Activated T-cell treated with anti-CD3 and anti-CD28 coated beads for 1 hour (primary cell): Measurements from ENCODE around the gene MLF2.
"Not testable (repeated sequence)": the region's sequence is repeated elsewhere in the genome, so short reads cannot be mapped to it uniquely, and the experiment has no call there.

Source experiments
- DNase-seq: peaks from one replicate; pipeline ENCODE4 v3.0.0-alpha.2; 2020; ENCODE audit warnings: low read depth

The MLF2 gene

GRCh38 chr12:6765048-6765633, 12.2 kb upstream of the MLF2 start:
- DNase-seq, result no peak

DNA sequence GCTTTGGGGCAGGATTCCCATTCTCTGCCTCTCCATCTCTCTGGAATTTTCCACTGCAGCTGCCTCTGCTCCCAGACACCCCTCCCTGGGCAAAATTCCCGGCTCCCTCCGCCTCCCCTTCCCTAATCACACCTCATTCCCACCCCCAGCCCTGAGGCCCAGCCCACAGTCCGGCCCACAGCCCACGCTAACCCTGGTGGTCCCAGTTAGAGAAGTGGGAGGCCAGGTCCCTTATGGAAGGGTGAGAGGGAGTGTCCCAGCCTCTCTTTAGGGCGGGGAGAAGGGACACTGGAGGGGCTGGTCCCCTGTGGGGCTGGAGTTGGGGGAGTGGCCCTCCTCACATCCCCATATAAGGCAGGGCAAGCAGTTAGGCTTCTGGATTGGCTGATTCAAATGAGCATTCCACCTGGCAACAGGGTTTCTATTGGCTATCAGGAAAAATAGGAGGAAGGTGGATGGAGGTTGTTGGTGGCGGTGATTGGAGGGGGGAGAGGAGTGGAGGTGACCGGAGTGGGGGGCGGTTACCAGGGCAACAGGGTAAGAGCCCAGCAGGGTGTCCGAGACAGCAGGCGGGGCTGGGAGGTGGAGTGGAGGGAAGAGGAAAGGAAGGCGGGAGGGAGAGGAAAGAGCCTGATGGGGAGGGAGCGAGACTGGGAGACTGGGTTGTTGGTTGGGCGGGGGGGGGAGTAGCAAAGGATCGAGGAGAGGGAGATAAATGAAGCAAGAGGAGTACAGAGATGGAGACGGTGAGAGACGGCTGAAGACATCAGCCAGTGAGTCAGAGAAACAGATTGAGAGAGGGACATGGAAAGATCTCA, 11.3 kb upstream of the MLF2 start:
- DNase-seq, result no peak

DNA sequence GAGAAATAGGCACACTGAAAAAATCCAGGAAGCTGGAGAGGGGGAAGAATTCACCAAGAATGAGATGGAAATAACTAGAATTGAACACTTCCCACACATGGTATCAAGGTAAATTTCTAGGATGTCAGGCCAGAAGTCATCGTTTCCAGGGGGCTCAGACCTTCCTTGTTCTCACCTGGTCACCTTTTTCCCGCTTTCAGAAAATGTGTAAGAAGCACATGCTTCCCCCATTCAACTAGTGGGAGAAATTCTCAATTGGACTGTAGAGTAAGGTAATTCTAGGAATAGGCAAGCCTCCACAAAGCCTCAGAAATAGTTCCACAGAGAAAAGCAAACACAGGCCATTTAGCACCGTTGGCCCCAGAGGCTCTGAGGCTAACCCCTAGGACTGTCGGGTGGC, 10.4 kb upstream of the MLF2 start:
- DNase-seq, result no peak

- no peak for DNase-seq
These were observed 6.8 kb upstream of the MLF2 start for GRCh38 chr12:6759741-6760140.

DNA sequence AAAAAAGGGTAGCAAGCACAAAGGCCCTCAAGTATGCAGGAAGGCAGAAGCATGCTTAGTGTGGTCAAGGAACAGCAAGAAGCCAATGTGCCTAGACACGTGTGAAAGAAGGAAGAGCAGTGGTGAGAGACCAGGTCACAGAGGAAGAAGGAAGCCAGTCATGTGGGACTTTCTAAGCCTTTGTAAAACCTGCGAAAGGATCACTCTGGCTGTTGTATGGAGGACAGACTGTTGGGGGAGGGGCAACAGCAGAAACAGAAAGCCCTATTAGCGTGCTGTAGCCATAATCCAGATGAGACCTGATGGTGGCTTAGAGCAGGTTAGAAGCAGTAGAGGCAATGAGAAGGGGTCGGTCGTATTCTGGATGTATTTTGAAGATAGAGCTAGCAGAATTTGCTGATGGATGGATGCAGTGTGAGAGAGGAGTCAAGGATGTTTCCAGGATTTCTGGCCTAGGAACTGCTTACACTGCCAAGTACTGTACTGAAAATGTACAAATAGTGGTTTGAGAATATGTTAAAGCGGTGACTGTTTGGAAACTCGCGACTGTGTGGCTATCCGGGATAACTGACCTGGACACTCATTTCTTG, 5.7 kb upstream of the MLF2 start:
- no peak for DNase-seq

- no peak for DNase-seq
These were observed 4.2 kb upstream of the MLF2 start for GRCh38 chr12:6757028-6757690.

GRCh38 chr12:6754411-6754810, 1.5 kb upstream of the MLF2 start:
- DNase-seq, result no peak

DNA sequence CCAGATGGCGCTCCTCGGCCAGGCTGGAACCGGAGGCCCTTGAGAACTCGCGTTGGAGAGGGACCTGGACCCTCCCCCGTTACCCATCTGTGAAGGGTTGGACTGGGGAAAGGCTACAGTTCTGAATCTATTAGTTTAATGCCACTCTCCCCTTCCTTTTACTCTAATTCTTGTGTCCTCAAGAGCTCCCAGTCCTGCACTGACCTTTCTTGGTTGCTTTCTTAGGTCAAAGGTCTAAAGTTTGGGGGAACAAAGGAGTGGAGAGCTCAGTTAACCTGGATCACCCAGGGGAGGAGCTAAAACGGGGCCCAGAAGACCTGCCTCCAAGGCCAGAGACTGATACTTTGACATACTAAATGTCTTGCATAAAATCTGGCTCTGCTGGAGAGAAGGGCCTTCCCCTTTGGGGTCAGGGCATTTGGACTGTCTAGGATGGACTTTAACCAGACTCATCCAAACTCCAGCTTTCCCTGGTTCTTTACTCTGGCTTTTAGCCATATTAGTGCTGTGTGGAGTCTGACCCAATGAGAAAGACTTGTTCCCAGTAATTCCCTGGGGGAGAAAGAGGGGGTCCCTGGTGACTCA, 923 bp upstream of the MLF2 start:
- DNase-seq, result no peak

DNA sequence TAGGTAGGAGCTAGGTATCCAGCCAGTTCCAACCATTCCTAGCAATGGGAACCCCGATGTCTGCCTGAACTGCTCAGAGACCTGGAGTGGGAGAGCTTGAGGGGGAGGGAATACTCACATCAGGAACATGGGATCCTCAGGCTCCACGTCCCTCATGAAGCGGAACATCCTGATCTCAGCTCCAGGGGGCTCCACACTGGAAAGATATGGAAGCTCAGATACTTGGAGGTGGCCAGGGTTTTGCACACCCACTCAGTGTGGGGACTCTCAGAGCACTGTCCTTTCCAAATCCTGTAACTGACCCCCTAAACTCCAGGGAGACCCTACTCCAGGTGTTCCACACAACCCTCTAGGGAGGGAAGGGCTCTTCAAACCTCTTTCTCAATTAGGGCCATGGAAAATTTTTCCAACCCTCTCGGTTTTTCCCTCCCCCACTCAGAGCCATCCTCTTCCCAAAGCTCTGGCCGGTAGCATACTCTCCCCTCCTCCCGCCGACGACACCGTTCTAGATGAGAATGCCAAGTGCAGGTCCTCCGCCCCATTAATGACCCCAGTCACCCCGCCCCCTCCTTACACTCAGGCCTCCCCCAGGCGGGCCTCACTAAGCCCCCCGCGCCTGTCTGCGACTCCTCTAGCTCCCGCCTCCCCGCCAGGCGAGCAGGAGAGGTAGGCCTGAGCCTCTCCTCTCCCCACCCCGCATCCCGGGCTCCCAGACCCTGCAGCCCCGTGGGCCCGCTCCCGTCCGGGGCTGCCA, 597 bp downstream of the MLF2 start:
- DNase-seq, result no peak

- DNase-seq, result no peak
These were observed 1.2 kb downstream of the MLF2 start for GRCh38 chr12:6751767-6752166.

GRCh38 chr12:6750506-6750905, 2.4 kb downstream of the MLF2 start:
- DNase-seq, result no peak

DNA sequence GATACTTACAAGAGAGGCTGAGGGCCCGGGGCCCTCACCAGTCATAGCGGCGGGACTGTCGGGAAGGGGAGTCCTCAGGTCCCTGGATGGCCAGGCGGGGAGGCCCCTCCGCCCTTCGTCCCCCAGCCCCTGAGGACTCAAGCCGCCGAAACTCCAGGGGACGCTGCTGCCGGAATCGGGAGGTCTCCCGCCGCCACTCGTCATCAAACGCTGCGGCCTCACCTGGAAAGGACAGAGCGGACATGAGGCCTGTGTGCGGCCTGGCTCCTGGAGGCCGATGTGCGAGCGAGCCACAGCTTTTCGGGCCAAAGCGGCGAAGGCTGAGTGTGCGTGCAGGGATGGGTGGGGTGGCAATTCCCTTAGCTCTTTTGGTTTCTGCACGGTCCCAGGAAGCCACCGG, 4.2 kb downstream of the MLF2 start:
- no peak for DNase-seq

DNA sequence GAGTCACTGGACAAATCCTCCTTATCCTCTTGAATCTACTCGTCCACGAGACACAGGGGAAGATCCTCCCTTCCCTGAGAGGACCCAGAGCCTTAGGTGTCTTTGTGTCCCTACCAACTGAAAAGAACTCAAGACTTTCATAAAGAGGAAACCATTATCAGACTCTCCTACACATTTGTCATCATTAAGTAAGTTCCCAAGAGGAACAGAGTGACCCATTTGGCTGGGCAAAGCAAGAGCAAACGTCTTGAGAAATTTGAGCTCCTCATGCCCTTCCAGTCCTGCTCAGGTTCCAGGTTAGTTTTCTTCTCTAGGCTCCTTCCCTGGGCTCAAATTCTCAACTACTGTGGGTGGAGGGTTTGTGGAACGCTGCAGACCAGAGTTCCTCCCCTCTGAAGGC, 5.7 kb downstream of the MLF2 start:
- DNase-seq, result no peak

GRCh38 chr12:6745741-6746525, 7.0 kb downstream of the MLF2 start:
- DNase-seq, result no peak

DNA sequence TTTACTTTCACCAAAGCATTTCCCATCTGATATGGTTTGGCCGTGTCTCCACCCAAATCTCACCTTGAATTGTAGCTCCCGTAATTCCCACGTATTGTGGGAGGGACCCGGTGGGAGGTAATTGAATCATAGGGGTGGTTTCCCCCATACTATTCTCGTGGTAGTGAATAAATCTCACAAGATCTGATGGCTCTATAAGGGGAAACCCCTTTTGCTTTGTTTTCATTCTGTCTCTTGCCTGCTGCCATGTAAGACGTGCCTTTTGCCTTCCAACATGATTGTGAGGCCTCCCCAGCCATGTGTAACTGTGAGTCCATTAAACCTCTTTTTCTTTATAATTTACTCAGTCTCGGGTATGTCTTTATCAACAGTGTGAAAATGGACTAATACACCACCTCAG, 9.6 kb downstream of the MLF2 start:
- not testable (repeated sequence) for DNase-seq

DNA sequence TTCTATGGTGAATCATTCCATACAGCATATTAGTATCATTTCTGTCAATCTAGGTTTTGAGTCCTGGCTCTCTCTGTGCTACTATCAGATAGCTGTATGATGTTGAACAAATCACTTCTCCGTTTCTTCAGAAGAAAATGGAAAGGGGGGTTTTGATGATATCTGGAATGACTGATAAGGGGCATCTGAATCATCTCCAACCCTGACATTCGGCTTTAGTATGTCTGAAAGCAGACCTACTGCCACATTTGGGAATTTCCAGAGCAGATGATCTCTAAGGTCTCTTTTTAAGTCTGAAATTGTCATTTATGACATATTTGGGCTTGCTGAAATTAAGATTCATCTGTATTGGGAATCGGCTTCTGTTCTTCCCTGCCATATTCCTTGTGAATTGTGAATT, 10.1 kb downstream of the MLF2 start:
- no peak for DNase-seq

GRCh38 chr12:6742080-6742479, 10.9 kb downstream of the MLF2 start:
- DNase-seq, result not testable (repeated sequence)

DNA sequence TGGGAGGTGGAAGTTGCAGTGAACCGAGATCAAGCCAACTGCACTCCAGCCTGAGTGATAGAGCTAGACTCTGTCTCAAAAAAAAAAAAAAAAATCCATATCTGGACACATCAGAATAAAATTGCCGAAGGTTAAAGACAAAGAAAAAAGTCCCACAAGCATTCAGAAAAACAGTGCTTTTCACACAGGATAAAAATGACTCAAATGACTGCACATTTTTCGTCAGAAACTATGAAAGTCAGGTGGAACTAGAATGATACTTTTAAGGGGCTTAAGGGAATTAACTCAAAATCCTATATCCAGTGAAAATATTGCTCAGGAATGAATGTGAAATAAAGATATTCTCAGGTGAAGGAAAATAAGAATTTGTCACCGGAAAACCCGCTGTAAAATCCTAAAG, 16.2 kb downstream of the MLF2 start:
- no peak for DNase-seq

DNA sequence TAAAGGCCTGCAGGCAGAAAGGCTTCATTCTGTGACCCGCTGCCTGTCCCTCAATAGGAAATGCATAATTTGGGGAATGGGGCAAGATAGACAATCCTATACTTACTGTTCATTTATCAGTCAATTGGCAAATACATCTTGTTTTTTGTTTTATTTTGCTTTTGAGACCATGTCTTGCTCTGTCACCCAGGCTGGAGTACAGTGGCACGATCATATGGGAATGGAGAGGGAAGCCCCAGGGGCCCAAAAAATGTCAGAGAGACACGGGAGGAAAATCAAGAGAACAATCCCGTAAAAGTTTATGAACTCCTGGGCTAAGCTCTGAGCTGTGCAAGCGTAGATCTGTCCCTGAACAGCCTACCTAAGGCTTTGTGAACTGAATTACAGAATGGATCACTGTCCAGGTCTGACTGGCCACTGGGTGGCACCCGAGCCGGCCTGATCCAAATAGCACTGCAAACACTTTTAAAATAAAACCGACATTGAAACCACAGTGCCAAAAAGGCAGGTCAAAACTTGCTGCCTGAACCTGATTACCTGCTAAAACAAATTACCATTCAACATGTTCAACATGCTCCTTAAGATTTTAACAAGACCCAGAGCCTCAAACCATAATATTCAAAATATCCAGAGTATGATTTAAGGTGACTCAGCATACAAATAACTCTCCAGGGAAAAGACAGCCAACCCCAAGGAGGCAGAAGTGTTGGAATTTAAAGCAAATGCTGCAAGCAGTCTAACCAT, 17.3 kb downstream of the MLF2 start:
- peak; percentile 19 for DNase-seq
